Stimulated activated CD4-positive, alpha-beta T cell treated with anti-CD3 and anti-CD28 coated beads, Interleukin-4, amount 100 ng/mL, for 48 hours (primary cell): Measurements from ENCODE around the gene LEFTY2.
"Not testable (repeated sequence)": the region's sequence is repeated elsewhere in the genome, so short reads cannot be mapped to it uniquely, and the experiment has no call there.

Experiments
- DNase-seq, 2 donors: peaks; one replicate each; pipeline ENCODE4 v3.0.0-alpha.2; 2020; ENCODE audit warnings: low read depth in 2 of 2

Gene LEFTY2

DNA sequence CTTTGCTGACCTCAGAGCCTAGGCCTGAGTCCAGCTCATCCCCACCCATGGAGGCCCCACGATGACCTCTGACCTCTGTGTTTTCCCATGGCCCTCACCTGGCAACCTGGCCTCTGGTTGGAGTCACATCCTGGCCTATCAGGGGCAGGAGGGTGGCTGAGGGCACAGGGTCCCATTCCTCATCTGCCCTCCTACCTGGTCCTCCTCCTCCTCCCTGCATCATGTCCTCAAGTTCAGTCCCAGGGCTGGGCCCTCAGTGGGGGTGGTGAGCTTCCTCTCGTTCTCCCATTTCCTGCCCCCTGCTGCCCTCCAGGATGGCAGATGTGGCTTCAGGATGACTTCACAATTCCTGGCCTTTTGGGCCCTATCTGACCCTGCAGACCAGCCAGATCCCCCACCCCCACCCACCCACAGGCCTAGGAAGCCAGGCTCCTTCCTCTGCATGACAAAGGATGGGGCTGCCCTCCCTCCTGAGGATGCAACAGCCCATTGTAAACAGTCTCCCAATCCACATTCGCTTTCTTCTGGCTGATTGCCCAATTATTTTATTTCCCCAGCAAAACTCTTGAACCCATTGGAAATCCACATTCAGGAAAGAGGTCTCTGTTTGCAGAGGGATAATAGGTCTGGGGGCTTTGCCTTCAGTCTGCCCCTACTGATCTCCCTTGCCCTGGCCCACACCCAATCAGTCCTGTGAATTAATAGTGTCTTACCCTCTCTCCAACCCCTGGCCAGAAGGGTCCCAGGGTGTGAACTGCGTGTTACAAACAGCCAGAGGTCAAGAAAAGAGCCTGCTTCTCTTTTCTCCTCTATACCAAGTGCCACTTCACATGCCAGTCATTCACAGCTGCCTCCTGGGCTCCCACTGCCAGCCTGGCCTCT, 41.7 kb downstream of the LEFTY2 start:
- no peak for DNase-seq

DNA sequence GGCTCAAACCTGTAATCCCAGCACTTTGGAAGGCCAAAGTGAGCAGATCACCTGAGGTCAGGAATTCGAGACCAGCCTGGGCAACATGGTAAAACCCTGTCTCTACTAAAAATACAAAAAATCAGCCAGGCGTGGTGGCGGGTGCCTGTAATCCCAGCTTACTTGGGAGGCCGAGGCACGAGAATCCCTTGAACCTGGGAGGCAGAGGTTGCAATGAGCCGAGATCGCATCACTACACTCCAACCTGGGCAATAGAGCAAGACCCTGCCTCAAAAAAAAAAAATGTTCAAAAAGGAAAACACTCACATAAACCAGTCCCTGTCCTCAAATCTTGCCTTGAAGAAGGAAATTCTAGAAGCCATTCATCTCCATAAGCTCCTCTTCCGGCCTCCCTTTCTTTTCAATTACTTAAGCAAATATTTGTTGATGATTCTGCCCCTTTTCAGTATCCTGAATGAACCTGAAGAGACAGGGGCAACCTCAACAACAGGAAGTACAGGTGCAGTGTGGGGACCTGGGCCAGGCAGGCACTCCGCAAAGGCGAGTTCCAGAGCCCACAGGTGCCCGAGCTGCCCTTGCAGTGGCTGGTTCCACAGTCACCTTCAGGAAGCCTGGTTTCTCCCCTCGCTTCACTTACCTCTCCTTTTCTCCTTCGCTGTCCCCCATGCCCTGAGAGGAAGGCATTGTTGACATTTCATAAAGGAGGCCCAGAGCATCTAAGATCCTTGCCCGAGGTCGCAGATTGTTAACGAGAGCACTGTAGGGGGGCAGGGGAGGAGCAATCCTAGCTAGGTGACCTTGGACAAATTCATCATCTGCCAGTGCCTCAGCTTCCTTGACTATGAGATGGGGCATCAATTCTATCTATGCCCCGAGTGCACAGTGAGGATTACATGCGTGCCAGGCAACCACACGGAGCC, 43.2 kb downstream of the LEFTY2 start:
- no peak for DNase-seq

DNA sequence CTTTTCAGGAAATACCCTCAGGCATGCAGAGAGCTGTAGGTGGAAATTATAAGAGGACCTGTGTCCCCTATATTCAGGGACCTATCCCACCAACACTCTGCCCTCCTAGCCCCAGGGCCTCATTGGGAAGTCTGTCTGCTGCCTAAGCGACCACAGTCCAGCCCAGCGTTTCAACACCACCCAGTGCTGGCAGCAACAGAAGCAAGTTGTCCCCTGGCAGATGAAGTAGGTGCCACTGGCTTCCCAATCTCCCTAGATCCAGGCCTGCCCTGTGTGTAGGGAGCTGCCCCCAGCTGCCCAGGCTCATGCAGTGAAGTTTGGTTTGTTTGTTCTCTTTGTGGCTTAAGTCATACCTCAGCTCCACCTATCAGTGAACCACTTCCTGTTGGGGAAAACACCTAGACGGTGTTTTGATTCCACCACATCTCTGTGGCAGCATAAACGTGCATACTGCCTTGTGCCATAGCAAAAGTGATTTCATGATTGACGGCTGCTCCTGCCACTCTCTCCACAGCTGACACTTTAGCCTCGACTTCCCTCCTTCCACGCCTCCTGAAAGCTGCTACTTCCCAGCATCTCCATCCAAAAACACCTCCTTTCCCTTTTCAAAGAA, 44.0 kb downstream of the LEFTY2 start:
- no peak for DNase-seq

DNA sequence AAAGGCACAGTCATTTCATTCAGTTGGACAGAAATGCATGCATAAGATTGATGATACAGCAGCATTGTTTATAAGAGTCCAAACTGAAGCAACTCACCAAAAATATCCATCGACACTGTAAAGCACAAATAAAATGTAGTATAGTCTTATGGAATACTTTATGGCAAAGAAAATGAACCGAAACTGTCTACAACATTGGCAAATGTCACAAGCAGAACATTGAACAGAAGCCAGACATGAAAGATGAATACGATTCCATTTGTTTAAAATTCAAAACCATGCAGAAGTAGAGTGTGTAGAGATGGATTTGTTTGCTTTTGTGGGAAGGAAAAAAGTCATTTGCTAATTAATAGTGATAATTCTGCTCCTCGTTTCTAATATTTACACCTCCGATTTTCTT, 44.5 kb downstream of the LEFTY2 start:
- DNase-seq, result no peak

DNA sequence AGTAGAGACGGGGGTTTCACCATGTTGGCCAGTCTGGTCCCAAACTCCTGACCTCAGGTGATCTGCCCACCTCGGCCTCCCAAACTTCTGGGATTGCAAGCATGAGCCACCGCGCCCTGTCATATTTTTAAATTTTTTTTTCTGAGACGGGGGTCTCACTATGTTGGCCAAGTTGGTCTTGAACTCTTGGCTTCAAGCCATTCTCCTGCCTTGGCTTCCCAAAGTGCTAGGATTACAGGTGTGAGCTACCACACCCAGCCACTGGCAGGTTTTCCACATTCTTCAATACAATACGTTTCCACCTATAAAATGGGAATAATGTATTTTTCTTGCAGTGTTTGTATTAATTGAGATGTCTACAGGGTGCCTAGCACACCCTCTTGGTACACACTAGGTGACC, 48.7 kb downstream of the LEFTY2 start:
- no peak for DNase-seq

DNA sequence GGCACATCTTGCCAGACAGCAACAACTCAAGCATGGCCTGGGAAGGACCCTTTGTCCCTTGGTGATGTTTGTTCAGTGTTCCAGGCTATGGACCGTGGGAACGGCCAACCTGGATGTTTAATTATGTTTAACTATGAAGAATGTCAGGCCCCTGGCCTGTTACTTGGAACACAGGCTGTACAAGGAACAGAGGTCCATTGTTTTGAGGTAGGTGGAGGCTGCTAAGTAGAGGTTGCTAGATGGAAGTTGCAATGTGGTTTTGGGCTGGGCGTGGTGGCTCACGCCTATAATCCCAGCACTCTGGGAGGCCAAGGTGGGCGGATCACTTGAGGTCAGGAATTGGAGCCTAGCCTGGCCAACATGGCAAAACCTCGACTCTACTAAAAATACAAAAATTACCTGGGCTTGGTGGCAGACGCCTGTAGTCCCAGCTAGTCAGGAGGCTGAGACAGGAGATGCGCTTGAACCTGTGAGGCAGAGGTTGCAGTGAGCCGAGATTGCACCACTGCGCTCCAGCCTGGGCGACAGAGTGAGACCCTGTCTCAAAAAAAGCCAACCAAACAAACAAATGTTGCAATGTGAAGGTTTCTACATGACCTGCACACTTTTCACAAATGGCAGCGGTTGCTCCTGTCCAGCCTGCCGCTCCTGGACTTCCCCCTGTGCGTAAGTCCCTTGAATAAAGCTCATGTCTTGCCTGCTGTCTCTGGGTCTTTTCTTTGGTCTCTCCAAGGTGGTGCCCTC, 49.6 kb downstream of the LEFTY2 start:
- no peak for DNase-seq

DNA sequence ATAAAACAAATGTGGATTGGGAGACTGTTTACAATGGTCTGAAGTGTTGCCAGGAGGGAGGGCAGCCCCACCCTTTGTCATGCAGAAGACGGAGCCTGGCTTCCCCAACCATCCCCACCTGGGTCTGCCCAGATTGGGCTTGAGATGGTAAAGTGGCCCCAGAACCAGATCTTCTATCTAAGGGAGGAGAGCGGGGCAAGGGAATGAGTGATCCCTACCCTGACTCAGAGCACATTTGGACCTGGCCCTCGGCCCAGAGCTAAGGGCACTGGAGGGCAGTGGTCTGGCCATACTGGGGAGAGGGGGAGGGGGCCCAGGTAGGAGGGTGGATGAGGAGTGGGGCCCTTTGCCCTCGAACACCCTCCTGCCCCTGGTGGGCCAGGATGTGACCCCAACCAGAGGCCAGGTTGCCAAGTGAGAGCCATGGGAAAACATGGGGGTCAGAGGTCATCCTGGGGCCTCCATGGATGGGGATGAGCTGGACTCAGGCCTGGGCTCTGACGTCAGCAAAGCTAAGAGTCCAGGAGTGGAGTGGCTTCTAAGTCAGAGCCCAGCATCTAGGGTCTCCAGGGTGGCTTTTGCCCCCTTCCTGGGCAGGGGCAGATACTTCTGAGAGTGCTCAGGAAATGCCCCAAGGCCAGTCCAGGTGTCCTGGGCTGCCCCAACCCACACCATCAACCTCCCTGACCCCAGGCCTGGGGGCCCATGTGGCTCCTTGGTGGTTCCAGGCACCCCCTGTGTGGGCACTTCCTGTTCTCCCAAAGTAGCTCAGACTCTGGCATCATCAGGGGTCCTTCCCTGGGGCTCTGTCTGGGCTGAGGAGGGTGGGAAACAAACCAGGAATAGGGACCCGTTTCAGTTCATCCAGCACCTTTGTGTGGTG, 50.4 kb downstream of the LEFTY2 start:
- DNase-seq, result no peak

DNA sequence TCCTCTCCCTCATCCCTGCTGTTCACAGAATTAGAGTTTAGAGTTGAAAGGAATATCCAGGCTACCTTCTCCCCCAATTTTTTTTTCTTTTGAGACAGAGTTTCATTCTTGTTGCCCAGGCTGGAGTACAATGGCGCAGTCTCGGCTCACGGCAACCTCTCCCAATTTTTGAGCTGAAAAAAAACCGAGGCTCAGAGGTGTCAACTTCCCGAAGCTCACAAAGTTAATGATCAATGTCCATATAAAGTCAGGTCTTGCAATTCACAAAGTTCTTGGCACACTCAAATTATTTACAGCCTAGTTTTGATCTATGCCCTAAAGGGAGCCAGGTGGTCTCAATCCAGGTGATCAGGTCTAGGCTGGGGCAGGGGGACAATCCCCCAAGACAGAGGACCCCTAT, 51.3 kb downstream of the LEFTY2 start:
- no peak for DNase-seq

DNA sequence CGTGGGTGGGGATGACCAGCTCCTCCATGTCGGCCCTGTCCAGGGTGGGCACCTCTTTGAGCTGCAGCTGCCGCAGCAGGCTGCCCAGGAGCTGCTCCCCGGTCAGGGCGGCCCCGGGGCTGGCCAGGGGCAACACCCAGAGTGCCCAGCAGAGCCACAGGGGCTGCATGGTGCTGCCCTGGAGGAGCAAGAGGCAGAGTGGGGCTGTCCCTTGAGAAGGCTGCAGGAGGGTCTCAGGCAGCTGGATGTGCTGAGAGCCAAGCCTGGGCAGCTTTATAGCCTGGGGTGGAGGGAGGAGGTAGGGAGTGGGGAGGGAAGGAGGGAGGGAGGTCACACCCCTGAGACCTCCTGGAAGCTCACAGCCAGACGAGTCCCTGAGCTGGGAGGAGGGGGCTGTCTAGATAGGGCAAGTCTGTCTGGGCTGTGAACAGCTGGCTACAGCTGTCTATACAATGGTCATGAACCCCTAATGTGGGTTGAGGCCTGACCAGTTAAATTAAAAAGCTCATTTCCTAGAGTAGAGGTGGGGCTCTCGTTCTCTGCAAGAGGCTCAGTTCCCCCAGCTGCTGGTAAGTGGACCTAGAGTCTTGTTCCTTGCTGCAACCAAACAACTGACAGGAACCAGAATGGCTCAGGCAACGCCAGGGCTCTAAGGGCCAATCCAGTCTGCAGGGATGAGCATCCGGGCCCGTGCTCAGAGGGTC, 52.0 kb downstream of the LEFTY2 start, which contains the start of gene LEFTY1:
LEFTY1 (minus strand) TSS at position 249 of the 704 bp plus-strand sequence; CDS start at position 169, 80 bp downstream.
- no peak for DNase-seq

DNA sequence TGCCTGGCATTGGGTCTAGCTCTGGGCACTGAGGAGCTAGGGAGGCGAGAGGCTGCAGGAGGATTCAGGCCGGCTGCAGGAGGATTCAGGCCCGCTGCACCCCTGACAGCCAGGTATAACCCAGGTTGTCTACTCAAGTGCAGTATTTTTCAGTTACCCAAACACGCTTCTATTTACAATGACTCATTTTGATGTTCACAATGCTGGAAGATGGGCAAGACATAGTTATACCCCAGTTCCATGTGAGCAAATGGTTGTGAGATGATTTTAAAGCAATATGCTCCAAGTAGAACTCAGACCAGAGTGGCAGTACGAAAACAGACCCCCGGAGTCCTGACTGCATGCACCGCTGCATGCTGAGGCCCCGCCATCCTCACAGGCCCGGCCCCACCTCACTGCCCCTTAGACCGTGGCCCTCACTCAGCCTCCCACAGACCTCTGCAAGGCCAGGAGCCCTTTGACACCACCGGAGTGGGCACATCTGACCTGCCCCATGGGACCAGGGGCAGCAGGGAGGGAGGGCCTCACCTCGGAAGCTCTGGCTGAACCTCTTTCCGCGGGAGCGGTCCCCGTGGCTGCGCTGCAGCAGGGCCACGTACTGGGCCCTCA, 52.6 kb downstream of the LEFTY2 start:
- DNase-seq, result no peak

DNA sequence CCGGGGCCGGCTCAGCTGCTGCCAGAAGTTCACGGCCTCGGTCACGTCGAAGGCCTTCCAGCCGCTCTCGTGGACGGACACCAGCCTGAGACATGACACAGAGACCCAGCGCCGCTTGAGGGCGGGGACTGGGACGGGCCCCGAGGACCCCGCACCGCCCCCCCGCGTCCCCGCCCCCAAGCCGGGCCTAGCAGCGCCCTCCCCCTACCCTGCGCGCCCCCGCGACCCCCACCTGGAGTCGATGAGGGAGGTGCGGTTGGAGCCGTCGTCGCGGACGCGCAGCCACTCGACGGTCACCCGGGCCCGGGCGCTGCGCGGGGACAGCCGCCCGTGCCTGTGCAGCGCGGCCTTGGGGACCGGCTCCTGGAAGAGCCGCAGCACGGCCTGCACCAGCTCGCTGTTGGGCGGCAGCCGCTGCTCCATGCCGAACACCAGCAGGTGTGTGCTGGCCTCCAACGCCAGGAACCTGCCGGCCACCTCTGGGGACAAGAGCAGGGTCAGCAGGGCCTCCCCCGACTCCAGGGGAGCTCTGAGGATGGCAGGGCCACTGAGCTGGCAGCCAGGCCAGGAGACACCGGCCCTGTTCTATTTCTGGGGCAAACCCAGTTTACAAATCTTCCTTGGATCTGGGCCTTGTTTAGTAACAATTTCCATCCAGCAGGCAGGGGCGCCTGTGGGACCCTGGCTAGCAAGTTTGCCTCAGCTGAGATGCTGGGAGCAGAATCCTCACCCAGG, 53.3 kb downstream of the LEFTY2 start:
- DNase-seq, result not testable (repeated sequence)

DNA sequence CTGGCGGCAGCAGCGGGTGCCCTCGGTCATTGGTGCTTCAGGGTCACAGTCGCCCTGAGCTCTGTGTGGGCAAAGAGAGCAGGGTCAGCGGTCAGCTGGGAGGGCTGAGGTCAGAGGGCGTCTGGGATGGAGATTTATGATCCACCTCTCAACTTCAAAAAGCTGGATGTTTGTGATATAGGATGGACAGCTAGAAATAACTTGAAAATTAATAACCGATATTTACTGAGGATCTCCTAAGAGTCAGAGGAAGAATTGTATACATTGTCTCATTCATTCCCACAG, 54.0 kb downstream of the LEFTY2 start:
- DNase-seq, result no peak
